HG03378 (cell line): Measurements from ENCODE around the gene CDKN1B.

Experiments used
- ATAC-seq: cut with Tn5 transposase; IDR thresholded peaks from one replicate; pipeline ENCODE4 v1.9.1; 2021; ENCODE audit warnings: mild to moderate bottlenecking, moderate library complexity; ENCODE audit not compliant: unreplicated experiment

CDKN1B gene

GRCh38 chr12:12700254-12700653, 16.9 kb upstream of the CDKN1B start:
- no peak for ATAC-seq

- ATAC-seq, result no peak
These were observed 15.7 kb upstream of the CDKN1B start for GRCh38 chr12:12701457-12701856.

GRCh38 chr12:12704593-12705230, 12.5 kb upstream of the CDKN1B start:
- peak; percentile 53 for ATAC-seq

GRCh38 chr12:12705838-12706520, 11.2 kb upstream of the CDKN1B start:
- ATAC-seq, result no peak

GRCh38 chr12:12713932-12714275, 3.3 kb upstream of the CDKN1B start:
- ATAC-seq, result no peak

GRCh38 chr12:12714276-12715021, 2.7 kb upstream of the CDKN1B start:
- ATAC-seq, result peak; percentile 34

GRCh38 chr12:12715128-12715458, 2.1 kb upstream of the CDKN1B start:
- ATAC-seq, result no peak

GRCh38 chr12:12715459-12716150, 1.6 kb upstream of the CDKN1B start:
- ATAC-seq, result peak; percentile 41

GRCh38 chr12:12716151-12716792, 896 bp upstream of the CDKN1B start:
- no peak for ATAC-seq

- no peak for ATAC-seq
These were observed 615 bp downstream of the CDKN1B start for GRCh38 chr12:12717586-12718380.

GRCh38 chr12:12718381-12718759, 1.2 kb downstream of the CDKN1B start:
- ATAC-seq, result no peak

- no peak for ATAC-seq
These were observed 1.7 kb downstream of the CDKN1B start for GRCh38 chr12:12718853-12719252.

- no peak for ATAC-seq
These were observed 2.3 kb downstream of the CDKN1B start for GRCh38 chr12:12719496-12719895.

GRCh38 chr12:12720052-12720451, 2.9 kb downstream of the CDKN1B start:
- no peak for ATAC-seq

GRCh38 chr12:12720672-12721161, 3.5 kb downstream of the CDKN1B start:
- ATAC-seq, result no peak

GRCh38 chr12:12721176-12721751, 4.1 kb downstream of the CDKN1B start:
- no peak for ATAC-seq

- ATAC-seq, result no peak
These were observed 4.8 kb downstream of the CDKN1B start for GRCh38 chr12:12721814-12722434.

GRCh38 chr12:12722435-12723148, 5.4 kb downstream of the CDKN1B start:
- ATAC-seq, result no peak
